ENCODE measurements around the gene BCL7C.
"Not testable (repeated sequence)": the region's sequence is repeated elsewhere in the genome, so short reads cannot be mapped to it uniquely, and the experiment has no call there.

Gene BCL7C

GRCh38 chr16:30894540-30895368 is 877 bp upstream of the BCL7C start:
- DNase-seq = no peak

- DNase-seq = no peak
Observed at GRCh38 chr16:30893417-30893743, 497 bp downstream of the BCL7C start.

- no peak for DNase-seq
Observed at GRCh38 chr16:30892670-30893416, 1.0 kb downstream of the BCL7C start.

- DNase-seq = not testable (repeated sequence)
Observed at GRCh38 chr16:30891043-30891823, 2.6 kb downstream of the BCL7C start.

GRCh38 chr16:30889721-30890120 is 4.2 kb downstream of the BCL7C start:
- DNase-seq = no peak

- DNase-seq = no peak
Observed at GRCh38 chr16:30888856-30889499, 4.9 kb downstream of the BCL7C start.

GRCh38 chr16:30887927-30888326 is 6.0 kb downstream of the BCL7C start:
- DNase-seq = no peak

- DNase-seq = no peak
Observed at GRCh38 chr16:30886145-30886544, 7.7 kb downstream of the BCL7C start.

GRCh38 chr16:30885196-30885595 is 8.7 kb downstream of the BCL7C start:
- no peak for DNase-seq

GRCh38 chr16:30884760-30885159 is 9.1 kb downstream of the BCL7C start:
- DNase-seq = no peak

GRCh38 chr16:30882429-30883310 is 11.2 kb downstream of the BCL7C start:
- DNase-seq = no peak

GRCh38 chr16:30876867-30877266 is 17.0 kb downstream of the BCL7C start:
- DNase-seq = no peak

GRCh38 chr16:30875871-30876801 is 17.7 kb downstream of the BCL7C start:
- DNase-seq = no peak

- DNase-seq = peak; percentile 83 to 86
Observed at GRCh38 chr16:30874821-30875717, 18.8 kb downstream of the BCL7C start.

GRCh38 chr16:30874244-30874820 is 19.5 kb downstream of the BCL7C start:
- DNase-seq = no peak

GRCh38 chr16:30870904-30871303 is 23.0 kb downstream of the BCL7C start:
- DNase-seq = no peak

- no peak for DNase-seq
Observed at GRCh38 chr16:30867747-30868146, 26.1 kb downstream of the BCL7C start.

- no peak for DNase-seq
Observed at GRCh38 chr16:30866031-30866430, 27.8 kb downstream of the BCL7C start.

GRCh38 chr16:30863178-30863577 is 30.7 kb downstream of the BCL7C start:
- DNase-seq = not testable (repeated sequence)
